Activated T-cell treated with anti-CD3 and anti-CD28 coated beads, Interleukin-2, amount 50 U/mL, for 72 hours (primary cell): ENCODE results near the gene PIEZO1. TPM values are rescaled to one million over a fixed set of nuclear protein-coding genes. Genes with fewer than 3 reads are reported as not detected.
A peak's percentile ranks its signal among the peaks of the same experiment; 100 is the strongest.

ENCODE experiments used
- ATAC-seq, 2 donors: fragments of 150-1000 bp; cut with Tn5 transposase; replicated peaks in 1 of 2; 2 replicates each; pipeline ENCODE4 v1.10.0; 2021; ENCODE audit warnings: moderate library complexity in 2 of 2, mild to moderate bottlenecking in 1 of 2
- DNase-seq, 2 donors: peaks; one replicate each; pipeline ENCODE4 v3.0.0; 2021 to 2022; ENCODE audit warnings: mixed read lengths in 1 of 2
- H3K27ac Mint-ChIP-seq: one replicate; pipeline ENCODE4 v1.8.0; 2022; ENCODE audit warnings: mild to moderate bottlenecking, moderate library complexity, mixed read lengths
- H3K27me3 Mint-ChIP-seq: one replicate; pipeline ENCODE4 v1.8.0; 2022; ENCODE audit warnings: low read depth, mixed read lengths
- H3K36me3 Mint-ChIP-seq, 2 donors: one replicate each; pipeline ENCODE4 v1.8.0; 2022; ENCODE audit warnings: mixed read lengths in 2 of 2, mild to moderate bottlenecking in 1 of 2; ENCODE audit not compliant: insufficient read depth in 2 of 2
- H3K4me1 Mint-ChIP-seq: one replicate; pipeline ENCODE4 v1.8.0; 2022; ENCODE audit warnings: low read depth, mixed read lengths
- H3K4me3 Mint-ChIP-seq, 2 donors: one replicate each; pipeline ENCODE4 v1.8.0; 2022; ENCODE audit warnings: mild to moderate bottlenecking in 2 of 2, mixed read lengths in 2 of 2, moderate library complexity in 2 of 2
- H3K9me3 Mint-ChIP-seq, 2 donors: one replicate each; pipeline ENCODE4 v1.8.0; 2022; ENCODE audit warnings: mixed read lengths in 2 of 2
- total RNA-seq, 2 donors: library from RNA; stranded (reverse); gene quantifications; one replicate each; pipeline ENCODE4 v1.2.3, GENCODE V29; 2022

The PIEZO1 gene
- total RNA-seq, 2 donors from 2014 or later, result 94.1 to 141 TPM

DNA sequence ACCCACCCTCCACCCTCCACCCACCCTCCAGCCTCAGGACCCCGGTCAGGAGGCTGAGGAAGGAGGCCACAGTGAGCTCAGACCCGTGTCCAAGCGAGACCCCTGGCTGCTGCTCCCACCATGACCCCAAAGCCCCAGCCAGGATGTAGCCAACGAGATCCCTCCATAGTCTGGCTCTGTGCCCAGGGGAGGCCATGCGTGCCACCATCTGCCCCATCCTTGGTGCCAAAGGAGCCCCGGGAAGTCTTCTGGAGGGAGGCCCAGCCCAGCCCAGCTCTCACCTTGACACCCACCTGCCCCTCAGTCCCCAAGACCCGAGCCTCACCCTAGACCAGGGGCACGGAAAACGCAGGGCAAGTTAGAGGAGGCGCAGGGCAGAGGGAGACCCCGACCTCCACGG lies 34.2 kb downstream of the PIEZO1 start:
- ATAC-seq, result no peak
- Mint-ChIP-seq H3K27ac (no peak overlapping the region), H3K4me1 (peaks cover 13% of the 10 kb centered on the region), H3K36me3 (no peaks in the 10 kb centered on the region), H3K27me3 (no peaks in the 10 kb centered on the region), H3K4me3 (no peak overlapping the region), H3K9me3 (no peaks in the 10 kb centered on the region)
- no peak for DNase-seq

DNA sequence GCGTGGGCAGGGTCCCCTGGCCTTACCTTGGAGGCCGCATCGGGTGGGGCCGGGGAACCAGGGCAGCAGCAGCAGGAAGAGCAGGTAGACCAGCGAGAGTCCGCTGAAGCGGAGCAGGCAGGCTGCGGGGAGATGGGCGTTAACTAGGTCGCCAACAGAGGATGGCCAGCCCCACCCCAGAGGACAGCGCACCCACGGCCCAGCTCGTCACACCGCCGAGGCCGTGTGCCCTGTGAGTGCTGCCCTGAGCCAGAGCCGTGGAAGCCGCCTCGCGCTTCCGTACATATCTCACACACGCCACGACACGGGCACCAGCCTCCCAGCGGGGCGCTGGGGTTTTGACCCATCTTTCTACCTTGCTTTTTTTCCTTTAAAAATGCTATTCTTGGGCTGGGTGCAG lies 35.7 kb downstream of the PIEZO1 start:
- peaks cover 21% of the 10 kb centered on the region for H3K4me1 Mint-ChIP-seq
- no peak overlapping the region for H3K27ac Mint-ChIP-seq
- H3K36me3 Mint-ChIP-seq, result no peaks in the 10 kb centered on the region
- no peak for ATAC-seq
- no peaks in the 10 kb centered on the region for H3K9me3 Mint-ChIP-seq
- H3K4me3 Mint-ChIP-seq, result no peak overlapping the region
- no peaks in the 10 kb centered on the region for H3K27me3 Mint-ChIP-seq
- no peak for DNase-seq

DNA sequence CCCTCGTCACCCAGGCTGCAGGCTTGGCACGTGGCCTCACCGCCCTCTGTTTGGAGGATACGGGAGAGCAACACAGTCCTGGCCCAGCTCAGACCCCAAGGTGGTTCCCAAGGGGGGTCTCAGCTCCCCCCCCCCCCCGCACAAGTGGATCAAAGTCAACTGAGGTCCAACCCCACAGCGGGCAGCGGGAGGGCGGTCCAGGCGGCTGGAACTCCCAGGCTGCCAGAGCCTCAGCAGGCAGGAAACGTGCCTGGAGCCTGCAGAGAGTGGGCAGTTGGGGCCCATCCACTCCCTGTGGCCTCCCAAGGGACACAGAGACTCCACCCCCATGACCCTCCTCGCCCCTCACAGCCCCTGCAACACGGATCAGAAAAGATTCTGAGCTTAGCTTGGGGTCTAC lies 36.7 kb downstream of the PIEZO1 start:
- no peak overlapping the region for H3K4me3 Mint-ChIP-seq
- H3K27ac Mint-ChIP-seq, result no peak overlapping the region
- peaks cover 21% of the 10 kb centered on the region for H3K4me1 Mint-ChIP-seq
- H3K27me3 Mint-ChIP-seq, result no peaks in the 10 kb centered on the region
- DNase-seq (no peak), ATAC-seq (no peak)
- no peaks in the 10 kb centered on the region for H3K9me3 Mint-ChIP-seq
- no peaks in the 10 kb centered on the region for H3K36me3 Mint-ChIP-seq

DNA sequence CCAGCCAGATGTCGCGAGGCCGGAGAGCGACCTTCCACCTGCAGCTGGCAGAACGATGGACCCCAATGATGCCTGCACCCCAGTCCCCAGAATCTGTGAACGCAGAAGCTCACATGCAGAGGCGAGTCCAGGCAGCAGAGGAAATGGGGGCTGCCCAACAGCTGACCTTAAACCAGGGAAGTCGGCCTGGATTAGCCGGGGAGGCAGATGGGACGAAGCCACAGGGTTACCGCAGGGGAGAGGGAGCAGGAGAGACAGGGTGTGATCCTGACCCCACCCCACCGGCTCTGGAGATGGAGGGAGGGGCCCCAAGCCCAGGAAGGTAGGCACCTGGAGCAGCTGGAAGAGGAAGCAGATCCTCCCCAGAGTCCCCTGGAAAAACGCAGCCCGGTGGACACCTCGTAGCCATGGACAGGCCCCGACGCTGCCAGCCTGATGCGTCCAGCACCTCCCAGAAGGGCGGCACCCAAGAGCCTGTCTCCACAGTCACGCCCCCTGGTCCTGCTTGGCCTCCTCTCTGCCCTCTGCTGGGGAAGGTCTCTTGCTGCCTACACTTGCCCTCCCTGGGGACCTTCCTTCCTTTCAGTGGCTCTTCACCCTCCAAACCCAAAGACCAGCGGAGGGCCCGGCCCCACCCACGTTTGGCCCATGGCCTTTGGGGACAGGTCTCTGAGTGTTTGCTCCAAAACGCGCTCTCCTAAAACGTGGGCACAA lies 37.3 kb downstream of the PIEZO1 start:
- no peaks in the 10 kb centered on the region for H3K36me3 Mint-ChIP-seq
- H3K4me1 Mint-ChIP-seq, result peaks cover 21% of the 10 kb centered on the region
- H3K27ac Mint-ChIP-seq, result no peak overlapping the region
- no peaks in the 10 kb centered on the region for H3K9me3 Mint-ChIP-seq
- H3K27me3 Mint-ChIP-seq, result no peaks in the 10 kb centered on the region
- ATAC-seq (peak; percentile 40 to 53), DNase-seq (peak; percentile 50 to 62)
- no peak overlapping the region for H3K4me3 Mint-ChIP-seq

DNA sequence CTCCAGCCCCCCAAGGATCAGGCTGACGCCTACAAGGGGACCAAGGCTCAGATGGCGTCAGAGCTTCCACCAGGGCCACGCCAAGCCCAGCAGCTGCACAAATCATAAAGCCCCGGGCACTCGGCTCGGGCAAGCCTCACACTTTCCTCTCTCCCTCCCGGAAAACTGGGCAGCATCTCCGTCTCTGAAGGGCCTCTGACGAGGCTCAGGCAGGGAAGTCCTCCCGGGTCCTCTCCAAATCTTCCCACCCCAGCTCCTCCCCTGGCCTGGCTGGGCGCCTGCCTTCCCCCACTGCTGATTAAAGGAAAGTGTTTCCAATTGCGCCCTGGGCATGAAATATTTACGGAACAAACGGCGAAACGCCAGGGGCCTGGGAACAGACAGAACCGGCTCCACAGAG lies 38.5 kb downstream of the PIEZO1 start:
- ATAC-seq (no peak), DNase-seq (no peak)
- H3K9me3 Mint-ChIP-seq, result no peaks in the 10 kb centered on the region
- H3K4me3 Mint-ChIP-seq, result no peak overlapping the region
- no peaks in the 10 kb centered on the region for H3K36me3 Mint-ChIP-seq
- peaks cover 21% of the 10 kb centered on the region for H3K4me1 Mint-ChIP-seq
- no peaks in the 10 kb centered on the region for H3K27me3 Mint-ChIP-seq
- no peak overlapping the region for H3K27ac Mint-ChIP-seq

DNA sequence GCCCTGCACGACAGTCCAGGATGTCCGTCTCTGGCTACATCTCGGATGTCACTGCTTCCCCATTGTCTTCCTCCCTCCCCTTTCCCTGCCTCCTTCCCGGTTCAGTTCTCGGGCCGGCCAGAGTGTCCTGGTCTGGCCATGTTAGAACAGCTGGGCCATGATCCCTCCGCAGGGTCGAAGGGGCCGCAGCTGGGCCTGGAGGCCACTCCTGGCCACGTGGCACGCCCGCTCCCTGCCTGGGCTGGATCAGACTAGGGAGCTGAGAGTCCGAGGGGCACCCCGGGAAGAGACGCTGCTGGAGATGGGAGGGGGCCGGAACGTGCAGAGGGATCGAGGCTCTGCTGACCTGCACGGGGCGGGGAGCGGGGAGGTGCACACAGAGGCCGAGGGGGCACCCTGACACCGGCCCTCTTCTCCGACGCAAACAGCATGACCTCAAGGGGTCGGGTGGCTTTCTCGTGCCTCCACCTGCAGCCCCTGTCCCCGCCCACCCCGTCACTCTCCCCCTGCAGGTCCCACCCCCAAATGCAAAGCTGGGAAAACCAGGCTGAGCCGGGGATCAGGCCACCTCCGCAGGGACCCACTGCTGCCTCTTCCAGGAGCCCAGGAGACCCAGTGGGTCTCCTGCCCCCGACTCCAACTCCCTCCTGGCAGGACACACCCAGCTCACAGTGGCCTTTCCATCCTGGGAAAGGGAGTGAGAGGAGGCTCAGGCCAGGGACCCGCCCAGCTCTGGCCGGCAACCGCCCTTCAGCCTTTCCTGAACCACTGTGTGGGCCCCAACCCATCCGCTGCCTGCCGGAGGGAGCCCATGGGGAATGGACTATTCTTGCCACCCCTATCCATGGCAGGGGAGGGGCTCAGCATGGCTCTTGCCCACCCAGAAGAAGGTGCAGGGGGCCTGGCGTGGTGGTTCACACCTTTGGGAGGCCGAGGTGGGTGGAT lies 40.2 kb downstream of the PIEZO1 start:
- H3K27me3 Mint-ChIP-seq, result no peaks in the 10 kb centered on the region
- H3K9me3 Mint-ChIP-seq, result no peaks in the 10 kb centered on the region
- H3K4me3 Mint-ChIP-seq, result peak overlapping the region in 1 of 2 donors; percentile 53
- ATAC-seq (no peak), DNase-seq (no peak)
- peaks cover 21% of the 10 kb centered on the region for H3K4me1 Mint-ChIP-seq
- no peaks in the 10 kb centered on the region for H3K36me3 Mint-ChIP-seq
- no peak overlapping the region for H3K27ac Mint-ChIP-seq

DNA sequence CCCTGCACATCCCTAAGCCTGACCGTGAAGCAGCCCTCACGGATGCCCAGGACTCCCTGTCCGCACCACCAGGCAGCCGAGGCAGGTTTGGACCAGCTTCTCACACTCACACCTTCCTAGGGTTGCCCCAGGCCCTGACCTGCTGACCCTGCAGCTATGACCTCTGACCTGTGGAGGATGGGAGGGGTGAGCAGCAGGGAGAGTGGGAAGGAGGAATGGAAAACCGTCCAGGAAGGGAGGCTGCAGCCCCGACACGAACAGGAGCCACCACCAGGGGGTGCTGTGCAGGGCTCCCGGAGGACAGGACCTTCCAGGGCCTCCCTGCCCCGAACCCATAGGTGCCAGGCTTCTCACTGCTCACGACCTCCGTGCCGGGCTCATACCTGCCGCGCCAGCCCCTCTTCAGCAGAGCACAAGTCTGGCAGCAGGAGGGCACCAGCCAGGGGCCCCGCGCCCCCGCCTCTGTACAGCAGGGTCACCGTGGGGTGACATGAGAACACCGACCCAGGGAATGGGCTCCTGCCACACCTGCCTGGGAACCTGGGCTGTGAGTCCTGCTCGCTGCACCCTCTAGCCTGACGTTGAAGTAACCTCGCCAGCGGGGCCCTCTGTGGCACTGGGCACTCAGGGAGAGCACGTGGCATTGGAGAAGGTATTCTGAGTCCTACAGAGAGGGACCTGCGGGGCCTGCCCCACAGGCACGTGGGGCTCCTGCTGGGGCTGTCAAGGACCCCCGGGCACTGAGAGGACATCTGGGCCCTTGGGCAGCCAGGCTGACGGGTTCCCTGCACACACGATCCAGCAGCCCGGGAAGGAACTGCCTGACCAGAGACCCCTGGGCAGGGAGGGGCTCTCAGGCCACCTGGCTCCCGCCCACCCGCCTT lies 41.1 kb downstream of the PIEZO1 start:
- Mint-ChIP-seq H3K27me3 (no peaks in the 10 kb centered on the region), H3K27ac (no peak overlapping the region), H3K4me1 (peaks cover 21% of the 10 kb centered on the region), H3K9me3 (no peaks in the 10 kb centered on the region), H3K36me3 (no peaks in the 10 kb centered on the region), H3K4me3 (no peak overlapping the region)
- ATAC-seq, result peak; percentile 41 to 46
- DNase-seq, result peak; percentile 75 to 79

DNA sequence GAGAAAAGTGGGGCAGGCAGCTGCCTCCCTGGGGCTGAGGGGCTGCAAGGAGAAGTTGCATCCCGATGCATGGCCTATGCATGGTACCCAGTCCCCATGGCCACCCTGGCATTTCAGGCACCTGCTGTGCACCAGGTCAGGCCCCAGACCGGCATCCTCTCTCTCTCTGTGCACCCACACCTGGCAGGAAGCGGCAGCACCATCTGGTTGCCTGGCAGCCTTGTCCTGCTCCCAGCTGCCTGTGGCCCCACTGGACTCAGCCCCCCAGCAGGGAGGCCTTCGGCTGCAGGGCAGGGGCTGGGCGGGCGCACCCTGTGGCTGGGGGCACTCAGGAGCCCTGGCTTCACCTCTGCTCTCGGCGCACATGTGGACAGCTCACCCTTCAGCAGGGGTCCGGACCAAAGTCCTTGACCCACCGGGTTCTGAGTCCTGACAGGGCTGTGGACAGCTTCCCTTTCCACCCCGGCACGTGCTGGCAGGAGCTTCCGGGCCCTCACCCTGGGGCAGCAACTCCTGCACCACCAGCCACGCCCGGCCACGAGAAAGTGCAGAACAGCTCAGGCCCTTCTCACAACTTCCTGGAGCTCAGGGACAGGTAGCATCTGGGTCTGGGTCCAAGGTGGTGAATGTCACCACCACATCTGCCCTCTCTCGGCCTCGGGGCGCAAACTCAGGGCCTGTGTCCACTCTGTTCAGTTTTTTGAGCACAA lies 42.0 kb downstream of the PIEZO1 start:
- DNase-seq, result no peak
- H3K36me3 Mint-ChIP-seq, result no peaks in the 10 kb centered on the region
- H3K4me1 Mint-ChIP-seq, result peaks cover 21% of the 10 kb centered on the region
- no peak overlapping the region for H3K4me3 Mint-ChIP-seq
- H3K27ac Mint-ChIP-seq, result no peak overlapping the region
- H3K9me3 Mint-ChIP-seq, result no peaks in the 10 kb centered on the region
- no peaks in the 10 kb centered on the region for H3K27me3 Mint-ChIP-seq
- no peak for ATAC-seq

DNA sequence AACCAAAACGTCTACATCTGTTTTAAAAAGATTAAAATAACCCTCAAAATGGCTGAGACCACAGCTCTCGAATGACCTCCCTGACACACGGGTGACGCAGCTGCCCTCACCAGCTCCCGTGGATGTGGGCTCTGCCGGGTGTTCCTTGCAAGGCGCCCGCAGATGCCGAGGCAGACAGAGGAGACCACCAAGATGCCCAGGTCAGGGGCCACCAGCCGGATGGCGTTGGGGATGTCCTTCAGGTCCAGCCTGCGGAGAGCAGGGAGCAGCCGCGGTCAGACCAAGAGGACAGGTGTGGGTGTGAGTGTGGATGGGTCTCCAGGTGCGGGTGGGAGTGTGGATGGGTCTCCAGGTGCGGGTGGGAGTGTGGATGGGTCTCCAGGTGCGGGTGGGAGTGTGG lies 43.7 kb downstream of the PIEZO1 start:
- Mint-ChIP-seq H3K27ac (no peak overlapping the region), H3K9me3 (no peaks in the 10 kb centered on the region), H3K4me3 (no peak overlapping the region), H3K27me3 (no peaks in the 10 kb centered on the region), H3K36me3 (no peaks in the 10 kb centered on the region), H3K4me1 (peaks cover 14% of the 10 kb centered on the region)
- DNase-seq, result no peak
- no peak for ATAC-seq

DNA sequence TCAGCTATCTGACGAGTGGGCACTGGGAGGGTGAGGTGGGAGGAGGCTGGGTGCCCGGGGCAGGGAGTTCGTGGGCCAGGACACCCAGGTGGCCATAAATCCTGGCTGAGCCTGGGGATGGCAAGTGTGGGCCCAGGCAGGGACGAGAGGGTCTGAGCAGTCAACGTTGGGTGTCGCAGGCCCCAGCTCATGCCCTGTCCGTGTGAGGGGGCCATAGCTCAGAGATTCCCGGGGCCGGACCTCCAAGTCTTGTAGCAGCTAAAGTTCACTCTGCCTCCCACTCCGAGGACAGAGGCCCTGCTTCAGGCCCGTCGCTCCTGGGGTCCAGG lies 44.3 kb downstream of the PIEZO1 start:
- DNase-seq, result no peak
- no peaks in the 10 kb centered on the region for H3K27me3 Mint-ChIP-seq
- H3K4me3 Mint-ChIP-seq, result no peak overlapping the region
- no peaks in the 10 kb centered on the region for H3K36me3 Mint-ChIP-seq
- no peaks in the 10 kb centered on the region for H3K9me3 Mint-ChIP-seq
- peaks cover 7% of the 10 kb centered on the region for H3K4me1 Mint-ChIP-seq
- no peak overlapping the region for H3K27ac Mint-ChIP-seq
- no peak for ATAC-seq

DNA sequence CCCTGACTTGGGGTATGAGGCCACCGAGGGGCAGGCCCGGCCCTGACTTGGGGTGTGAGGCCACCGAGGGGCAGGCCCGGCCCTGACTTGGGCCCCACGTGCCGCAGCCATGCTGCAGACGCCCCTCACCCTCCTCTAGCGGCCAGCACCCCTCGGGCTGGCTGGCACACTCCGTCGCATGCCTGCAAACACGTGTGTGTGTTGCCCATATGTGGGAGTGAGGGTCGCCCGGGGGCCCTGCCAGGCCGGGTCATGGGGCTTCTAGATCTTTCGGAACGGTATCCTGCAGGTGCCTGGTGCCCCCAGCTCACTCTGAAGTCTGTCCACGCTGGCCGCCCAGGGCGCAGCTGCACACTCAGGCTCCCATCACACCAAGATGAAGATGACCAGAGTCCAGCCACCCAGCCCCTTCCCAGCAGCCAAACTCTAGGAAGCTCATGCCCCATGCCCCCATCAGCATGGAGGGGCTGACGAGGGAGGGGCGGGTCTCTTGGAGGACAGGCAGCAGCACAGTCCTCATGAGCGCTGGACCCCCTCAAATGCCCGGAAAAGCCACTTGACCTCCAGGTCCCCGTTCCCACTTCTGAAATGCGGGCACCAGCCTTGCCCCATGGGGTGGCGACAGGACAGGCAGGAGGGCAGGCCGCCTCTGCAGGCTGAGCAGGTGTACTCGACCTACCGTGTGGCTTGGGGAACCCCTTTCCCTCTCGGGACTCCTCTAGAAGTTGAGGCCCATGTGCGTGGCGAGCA lies 44.9 kb downstream of the PIEZO1 start:
- Mint-ChIP-seq H3K36me3 (no peaks in the 10 kb centered on the region), H3K27me3 (no peaks in the 10 kb centered on the region), H3K4me1 (peaks cover 1% of the 10 kb centered on the region), H3K9me3 (no peaks in the 10 kb centered on the region), H3K4me3 (no peak overlapping the region), H3K27ac (no peak overlapping the region)
- ATAC-seq (no peak), DNase-seq (no peak)
